Measurements from ENCODE around the gene ABCC4.

The ABCC4 gene, protein sequence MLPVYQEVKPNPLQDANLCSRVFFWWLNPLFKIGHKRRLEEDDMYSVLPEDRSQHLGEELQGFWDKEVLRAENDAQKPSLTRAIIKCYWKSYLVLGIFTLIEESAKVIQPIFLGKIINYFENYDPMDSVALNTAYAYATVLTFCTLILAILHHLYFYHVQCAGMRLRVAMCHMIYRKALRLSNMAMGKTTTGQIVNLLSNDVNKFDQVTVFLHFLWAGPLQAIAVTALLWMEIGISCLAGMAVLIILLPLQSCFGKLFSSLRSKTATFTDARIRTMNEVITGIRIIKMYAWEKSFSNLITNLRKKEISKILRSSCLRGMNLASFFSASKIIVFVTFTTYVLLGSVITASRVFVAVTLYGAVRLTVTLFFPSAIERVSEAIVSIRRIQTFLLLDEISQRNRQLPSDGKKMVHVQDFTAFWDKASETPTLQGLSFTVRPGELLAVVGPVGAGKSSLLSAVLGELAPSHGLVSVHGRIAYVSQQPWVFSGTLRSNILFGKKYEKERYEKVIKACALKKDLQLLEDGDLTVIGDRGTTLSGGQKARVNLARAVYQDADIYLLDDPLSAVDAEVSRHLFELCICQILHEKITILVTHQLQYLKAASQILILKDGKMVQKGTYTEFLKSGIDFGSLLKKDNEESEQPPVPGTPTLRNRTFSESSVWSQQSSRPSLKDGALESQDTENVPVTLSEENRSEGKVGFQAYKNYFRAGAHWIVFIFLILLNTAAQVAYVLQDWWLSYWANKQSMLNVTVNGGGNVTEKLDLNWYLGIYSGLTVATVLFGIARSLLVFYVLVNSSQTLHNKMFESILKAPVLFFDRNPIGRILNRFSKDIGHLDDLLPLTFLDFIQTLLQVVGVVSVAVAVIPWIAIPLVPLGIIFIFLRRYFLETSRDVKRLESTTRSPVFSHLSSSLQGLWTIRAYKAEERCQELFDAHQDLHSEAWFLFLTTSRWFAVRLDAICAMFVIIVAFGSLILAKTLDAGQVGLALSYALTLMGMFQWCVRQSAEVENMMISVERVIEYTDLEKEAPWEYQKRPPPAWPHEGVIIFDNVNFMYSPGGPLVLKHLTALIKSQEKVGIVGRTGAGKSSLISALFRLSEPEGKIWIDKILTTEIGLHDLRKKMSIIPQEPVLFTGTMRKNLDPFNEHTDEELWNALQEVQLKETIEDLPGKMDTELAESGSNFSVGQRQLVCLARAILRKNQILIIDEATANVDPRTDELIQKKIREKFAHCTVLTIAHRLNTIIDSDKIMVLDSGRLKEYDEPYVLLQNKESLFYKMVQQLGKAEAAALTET (N-terminal part only)

DNA sequence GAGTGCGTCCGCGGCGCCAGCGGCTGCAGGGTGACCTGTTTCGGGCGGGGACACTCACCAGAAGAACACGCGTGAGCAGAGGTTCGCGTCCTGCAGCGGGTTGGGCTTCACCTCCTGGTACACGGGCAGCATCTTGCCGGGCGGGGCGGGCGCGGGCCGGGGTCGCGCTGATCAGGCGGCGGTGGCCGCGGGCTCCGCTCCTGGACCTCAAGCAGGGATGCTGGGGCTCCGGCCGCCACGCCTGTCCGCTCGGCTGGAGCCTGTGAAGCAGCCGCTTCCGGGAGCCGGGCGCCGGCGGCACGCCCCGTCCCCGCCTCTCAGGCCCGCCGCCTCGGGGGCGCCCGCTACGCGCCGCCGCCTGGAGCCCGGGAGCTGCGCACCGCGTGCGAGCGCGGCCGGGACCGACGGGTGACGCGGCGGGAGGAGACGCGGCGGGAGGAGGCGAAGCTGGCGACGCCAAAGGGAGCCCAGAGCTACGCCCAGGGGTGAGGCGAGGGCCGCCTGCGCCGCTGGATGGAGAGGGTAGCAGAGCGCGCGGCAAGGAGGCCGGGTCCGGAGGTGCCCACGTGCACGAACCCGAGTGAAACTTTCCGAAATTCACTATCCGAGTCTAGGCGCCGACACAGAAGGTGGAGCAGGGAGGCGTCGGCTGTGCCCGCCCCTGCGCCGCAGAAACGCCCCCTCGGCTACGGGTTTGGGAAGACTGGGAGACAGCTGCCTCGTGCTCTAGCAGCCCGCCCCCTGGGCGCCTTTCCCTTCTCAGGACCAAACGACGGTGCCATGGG, at the start of gene ABCC4:
ABCC4 (minus strand) TSS at position 269 of the 785 bp plus-strand sequence; CDS start at position 132, 137 bp downstream.
- peak; percentile 38 to 77 for DNase-seq

DNA sequence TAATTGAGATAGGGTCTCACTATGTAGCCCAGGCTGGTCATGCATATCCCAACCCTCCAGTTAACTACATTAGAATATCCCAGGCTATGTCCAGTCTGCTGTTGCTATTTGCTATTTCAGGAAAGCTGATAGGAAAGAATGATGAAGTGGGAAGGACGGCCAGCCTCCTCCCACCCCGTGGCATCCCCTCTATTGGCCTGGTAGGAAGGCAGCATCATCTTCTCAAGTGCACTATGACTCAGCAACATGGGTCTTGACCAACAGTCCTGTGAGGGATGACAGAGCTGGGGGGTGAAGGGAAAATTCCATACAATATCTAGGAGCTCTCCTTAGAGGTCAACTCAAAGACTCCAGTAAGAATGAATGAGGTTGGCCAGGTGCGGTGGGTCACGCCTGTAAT, 48.0 kb upstream of the ABCC4 start:
- DNase-seq, result no peak

DNA sequence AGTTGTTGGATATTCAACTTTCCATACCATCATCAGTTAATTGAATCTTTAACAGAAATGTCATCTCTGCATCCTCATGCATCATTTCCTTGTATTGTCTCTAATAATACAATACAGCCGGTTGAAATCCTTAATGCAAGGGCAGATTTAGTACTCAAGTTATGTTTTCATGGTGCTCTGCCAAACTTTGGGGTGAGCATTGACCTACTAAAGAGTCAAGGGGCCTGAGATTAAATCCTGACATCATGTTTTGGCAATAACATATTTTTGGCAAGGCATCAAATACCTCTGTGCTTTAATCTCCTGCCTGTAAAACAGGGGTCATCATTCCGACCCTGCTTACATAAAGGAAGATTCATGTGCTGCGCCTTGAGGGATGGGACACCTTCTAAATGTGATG, 42.7 kb upstream of the ABCC4 start:
- no peak for DNase-seq

DNA sequence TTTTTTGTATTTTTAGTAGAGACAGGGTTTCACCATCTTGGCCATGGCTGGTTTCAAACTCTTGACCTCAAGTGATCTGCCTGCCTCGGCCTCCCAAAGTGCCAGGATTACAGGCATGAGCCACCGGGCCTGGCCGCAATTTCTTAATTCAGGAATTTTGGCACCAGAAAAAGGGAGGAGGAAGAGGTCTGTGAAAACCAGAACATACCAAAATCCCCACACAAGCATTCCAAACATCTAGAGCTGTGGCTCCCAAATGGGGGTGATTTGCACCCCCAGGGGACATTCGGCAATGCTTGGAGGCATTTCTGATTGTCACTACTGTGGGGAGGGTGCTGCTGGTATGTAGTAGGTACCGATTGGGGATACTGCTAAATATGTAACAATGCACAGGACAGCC, 40.2 kb upstream of the ABCC4 start:
- no peak for DNase-seq

DNA sequence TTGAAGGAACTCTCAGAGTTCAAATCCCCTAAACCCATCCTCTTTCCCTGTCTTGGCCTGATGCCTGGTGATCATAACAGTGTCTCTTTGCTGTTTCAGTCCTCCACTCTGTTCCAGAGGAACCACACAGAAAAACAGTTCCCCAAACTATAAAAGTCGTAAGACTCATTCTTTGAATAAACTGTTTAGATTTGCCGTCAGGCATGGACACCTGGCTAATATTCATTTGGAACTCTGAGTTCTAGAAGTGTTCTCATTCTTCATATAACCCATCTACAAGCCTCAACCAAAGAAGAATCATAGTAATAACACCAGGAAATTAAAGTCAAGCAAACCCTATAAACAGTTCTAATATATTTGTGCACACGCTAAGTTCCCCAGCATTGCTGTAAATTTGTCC, 37.7 kb upstream of the ABCC4 start:
- no peak for DNase-seq

DNA sequence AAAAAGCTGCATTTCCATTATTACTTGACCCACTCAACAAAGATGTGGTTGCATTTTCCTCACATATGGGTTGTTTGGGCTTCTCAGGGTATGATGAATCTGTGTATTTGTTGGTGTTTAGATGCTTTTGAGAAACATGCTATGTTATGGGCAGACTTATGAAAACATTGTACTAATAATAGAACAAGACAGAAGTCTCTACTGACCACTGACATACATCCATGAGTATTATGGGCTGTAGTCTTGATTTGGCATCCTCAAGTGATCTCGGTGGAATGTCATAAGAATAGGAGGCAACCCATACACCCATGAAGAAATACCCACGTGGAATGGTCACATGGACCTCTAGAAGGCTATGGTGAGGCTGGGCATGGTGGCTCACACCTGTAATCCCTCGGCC, 36.3 kb upstream of the ABCC4 start:
- no peak for DNase-seq

DNA sequence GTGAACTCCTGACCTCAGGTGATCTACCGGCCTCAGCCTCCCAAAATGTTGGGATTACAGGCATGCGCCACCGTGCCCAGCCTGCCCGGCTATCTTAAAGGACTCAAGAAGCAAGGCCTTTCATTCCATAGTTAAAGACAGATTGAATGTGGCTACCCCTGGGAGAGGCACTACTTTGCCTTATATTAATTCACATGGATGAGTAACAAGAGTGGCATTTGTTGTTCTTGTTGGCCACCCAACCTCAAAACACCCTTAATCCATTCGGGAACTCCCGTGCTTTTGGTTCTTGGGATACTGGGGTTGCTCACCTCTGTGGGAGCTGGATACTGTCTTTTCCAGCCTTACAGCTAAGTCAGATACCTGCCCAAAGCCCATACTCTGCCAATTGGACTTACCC, 34.4 kb upstream of the ABCC4 start:
- no peak for DNase-seq

DNA sequence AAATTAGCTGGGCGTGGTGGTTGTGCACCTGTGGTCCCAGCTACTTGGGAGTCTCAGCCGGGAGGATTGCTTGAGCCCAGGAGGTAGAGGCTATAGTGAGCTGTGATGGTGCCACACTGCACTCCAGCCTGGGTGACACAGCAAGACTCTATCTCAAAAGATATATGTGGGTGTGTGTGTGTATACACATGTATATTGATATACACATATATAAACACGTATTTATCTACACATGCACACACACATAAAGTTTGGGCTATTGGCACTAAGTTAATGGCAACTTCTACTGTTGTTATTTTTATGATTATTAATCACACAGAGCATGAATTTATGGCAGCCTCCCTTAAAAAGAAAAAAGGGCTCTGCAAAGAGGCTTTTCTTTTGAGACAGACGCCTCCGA, 27.1 kb upstream of the ABCC4 start:
- no peak for DNase-seq

DNA sequence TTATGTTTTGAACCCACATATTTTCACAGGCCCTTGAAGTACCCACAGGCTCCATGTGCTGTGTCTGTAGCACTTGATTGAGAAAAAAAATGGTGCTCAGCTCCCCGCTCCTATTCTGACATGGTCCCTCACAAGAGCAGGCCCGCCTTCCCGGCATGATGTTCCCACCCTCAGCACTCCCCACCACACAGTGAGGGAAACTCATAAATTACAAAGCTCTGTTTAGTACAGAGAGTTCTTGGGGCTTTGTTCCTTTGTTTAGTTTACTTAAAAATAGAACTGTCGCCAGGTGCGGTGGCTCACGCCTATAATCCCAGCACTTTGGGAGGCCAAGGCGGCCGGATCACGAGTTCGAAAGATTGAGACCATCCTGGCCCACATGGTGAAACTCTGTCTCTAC, 25.9 kb upstream of the ABCC4 start:
- no peak for DNase-seq

DNA sequence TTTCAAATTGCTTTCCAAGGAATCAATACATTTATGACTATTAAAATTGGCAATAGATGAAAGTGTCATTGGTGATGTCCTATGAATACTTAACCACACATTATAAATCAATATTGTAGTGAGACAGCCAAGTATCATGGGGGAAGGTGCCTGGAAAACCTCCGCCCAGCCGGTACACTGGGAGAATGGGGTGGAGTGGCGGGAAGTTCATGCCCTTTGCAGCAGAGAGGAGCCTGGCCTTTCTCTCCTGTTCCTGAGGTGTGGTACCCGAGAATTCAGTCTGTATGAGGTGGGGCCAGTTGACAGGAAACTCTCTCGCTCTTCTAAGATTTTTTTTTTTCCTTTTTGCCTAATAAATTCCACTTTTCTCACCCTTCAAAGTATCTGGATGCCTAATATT, 25.4 kb upstream of the ABCC4 start:
- no peak for DNase-seq

DNA sequence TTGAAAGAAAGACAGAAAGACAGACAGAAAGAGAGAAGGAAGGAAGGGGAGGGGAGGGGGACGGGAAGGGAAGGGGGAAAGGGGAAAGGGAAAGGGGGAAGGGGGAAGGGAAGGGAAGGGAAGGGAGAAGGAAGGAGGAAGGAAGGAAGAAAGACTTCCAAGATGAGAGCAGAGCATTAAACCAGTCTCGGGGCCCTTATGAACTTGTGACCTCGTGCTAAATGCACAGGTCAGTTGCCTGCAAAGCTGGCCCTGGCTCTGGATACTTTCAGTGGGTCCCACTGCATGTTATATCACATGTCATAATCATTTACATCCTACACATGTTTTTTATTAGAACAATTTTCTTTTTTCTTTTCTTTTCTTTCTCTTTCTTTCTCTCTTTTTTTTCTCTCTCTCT, 24.2 kb upstream of the ABCC4 start:
- DNase-seq, result no peak

DNA sequence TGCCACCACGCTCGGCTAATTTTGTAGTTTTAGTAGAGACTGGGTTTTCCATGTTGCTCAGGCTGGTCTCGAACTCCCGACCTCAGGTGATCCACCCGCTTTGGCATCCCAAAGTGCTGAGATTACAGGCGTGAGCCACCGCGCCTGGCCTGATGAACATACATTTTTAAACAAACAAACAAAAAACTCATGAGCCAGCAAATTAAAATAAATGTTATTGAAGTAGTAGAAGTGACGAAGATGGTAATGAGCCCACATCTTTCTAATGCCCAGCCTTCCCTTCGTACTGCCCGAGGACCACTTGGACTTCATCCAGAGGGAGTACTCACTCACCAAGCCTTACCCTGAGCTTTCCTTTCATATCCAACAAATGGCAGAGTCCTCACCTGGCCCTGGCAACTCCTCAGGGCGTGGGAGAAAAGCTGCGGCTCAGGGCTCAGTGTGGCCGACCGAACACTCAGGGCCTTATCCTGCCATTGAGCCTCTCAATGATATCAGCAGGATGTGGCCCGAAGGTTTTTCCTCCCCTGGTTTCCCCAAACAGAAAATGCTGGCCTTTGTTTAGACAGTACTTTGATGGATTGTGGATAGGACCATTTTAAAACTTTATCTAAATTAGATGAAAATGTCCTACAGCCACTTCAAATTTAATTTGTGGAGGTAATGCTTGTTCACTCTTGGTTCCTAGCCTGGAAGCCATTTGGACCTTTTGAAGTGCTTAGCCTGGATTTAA, 22.8 kb upstream of the ABCC4 start:
- DNase-seq, result no peak

DNA sequence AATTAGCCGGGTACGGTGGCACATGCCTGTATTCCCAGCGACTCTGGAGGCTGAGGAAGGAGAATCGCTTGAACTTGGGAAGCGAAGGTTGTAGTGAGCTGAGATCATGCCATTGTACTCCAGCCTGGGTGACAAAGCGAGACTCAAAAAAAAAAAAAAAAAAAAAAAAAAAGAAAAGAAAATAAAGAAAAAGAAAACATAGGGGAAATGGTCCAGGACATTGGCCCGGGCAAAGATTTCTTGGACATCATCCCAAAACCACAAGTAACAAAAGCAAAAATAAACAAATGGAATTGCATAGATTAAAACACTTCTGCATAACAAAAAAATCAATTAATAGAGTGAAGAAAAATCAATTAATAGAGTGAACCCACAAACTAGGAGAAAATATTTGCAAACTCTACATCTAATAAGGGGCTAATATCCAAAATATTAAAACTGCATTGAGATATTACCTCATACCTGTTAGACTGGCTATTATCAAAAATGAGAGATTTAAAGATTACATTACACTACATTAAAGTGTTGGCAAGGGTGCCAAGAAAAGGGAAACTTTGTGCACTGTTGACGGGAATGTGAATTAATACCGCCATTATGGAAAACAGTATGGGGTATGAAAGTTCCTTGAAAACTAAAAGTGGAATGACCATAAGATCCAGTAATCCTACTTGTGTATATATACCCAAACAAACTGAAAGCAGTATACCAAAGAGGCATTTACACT, 18.5 kb upstream of the ABCC4 start:
- no peak for DNase-seq

DNA sequence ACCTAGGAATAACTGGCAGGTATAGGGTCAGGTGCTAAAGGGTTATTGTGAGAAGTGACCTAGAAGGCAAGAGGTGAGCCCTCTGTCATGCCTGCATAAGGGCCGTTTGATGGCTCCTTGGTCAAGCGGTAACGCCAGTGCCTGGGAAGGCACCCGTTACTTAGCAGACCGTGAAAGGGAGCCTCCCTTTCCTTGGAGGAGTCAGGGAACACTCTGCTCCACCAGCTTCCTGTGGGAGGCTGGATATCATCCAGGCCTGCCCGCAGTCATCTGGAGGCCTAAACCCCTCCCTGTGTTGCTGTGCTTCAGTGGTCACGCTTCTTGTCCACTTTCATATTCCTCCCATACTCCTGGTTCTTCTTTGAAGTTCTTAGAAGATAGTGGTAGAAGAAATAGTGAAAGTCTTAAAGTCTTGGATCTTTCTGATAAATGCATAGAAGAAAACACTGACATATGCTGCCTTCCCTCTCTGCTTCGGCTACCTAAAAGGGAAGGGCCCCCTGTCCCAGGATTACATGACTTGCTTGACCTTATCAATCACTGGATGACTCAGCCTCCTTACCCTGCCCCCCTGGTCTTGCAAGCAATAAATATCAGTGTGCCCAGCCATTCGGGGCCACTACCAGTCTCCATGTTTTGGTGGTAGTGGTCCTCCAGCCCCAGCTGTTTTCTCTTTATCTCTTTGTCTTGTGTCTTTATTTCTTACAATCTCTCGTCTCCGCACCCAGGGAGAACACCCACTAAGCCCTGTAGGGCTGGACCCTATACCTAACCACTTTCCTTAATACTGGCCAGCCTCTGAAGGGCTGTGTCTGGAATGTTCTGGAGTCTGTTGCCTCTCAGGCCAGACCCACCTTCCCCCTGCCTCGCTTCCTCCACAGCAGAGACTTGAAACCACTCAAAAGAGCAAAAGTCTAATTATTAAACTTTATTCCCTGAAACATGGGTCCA, 16.1 kb upstream of the ABCC4 start:
- DNase-seq, result no peak

DNA sequence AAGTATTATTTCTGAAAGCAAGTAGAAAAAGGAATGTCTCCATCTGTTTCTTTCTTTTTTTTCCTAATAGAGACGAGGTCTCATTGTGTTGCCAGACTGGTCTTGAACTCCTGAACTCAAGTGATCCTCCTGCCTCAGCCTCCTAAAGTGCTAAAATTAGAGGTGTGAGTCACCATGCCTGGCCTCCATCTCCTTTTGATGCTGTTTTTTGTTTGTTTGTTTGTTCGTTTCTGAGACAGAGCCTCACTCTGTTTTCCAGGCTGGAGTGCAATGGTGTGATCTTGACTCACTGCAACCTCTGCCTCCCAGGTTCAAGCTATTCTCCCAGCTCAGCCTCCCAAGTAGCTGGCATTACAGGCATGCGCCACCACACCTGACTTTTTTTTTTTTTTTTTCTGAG, 14.5 kb upstream of the ABCC4 start:
- DNase-seq, result no peak

DNA sequence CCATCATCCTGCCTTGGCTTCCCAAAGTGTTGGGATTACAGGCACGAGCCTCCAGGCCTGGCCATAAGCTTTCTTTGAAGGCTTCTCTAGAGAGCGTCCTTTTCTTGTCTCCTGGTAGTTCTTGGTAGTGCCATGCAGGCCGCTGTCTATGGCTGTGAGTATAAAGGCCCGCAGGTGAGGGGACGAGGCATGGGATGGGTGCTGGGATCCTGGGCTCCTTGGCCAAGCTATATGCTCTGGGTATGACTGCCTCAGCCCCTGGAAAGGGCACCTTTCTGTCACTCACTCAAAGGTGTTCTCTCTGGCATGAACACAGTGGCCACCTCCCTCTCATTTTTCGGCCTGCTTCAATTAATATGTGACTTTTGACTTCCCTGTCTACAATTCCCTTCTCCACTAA, 6.3 kb upstream of the ABCC4 start:
- no peak for DNase-seq

DNA sequence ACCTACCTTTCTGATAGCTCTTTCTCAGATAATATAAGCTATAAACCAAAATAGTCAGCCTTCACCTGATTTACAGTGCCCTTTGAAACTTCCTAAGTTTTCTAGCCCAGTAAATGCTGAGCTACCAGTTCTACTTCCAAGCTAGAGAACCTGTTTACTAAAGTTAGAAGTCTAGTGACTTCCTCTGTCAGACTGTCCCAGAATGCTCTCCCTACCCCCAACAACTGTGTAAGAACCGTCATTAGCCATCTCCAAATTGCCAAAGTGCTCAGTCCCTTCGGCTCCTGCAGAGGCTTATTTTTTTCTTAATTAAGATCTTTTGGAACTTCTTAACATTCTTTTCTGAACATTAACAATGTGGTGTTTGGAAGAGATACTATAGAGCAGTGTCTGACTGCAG, 3.2 kb upstream of the ABCC4 start:
- DNase-seq, result no peak

DNA sequence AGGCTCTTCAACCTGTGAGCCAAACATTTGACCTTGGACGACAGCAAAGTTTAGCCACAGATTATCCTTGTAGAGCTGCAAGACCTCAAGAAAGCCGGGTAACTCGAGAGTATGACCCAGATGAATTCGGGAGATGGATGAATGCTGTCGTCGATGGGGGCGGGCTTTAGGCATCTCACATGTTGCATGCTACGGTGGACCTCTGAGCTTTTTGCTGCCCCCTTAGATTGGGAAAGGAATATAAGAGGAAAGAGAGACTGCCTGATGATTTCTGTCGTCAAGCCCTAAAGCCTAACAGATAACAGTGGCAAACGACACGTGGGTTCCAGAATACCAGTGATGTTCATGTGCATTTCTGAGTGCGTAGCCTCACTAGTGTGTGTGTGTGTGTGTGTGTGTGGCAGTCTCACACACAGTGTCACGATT, 730 bp upstream of the ABCC4 start:
- DNase-seq, result no peak

DNA sequence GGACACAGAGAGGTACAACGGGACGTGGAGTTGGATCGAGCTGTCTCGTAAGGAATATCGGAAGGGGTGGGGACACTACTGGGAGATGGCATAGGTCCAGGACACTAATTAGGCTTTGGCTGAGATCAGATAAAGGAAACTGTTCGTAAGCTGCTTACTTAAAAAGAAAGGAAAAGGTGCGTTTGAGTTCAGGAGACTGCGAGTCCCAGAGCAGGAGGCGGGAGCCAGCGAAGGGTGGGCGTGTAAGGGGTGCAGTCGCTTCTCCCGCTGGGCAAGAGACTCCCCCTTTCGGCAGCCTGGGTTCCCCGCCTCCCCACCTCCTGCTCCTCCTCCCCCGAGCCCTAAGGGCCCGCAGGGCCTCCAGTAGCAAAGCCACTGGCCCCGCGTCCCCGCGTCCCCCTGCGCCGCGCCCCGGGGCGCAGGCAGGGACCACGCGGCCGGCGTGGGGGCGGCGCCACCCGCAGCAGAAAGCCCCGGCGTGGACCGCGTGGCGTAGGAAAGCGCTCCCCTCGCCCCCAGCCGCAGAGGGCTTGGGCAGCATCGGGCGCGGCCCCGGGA, 547 bp downstream of the ABCC4 start:
- DNase-seq, result peak; percentile 80 to 85

Data from NCI-H524 (cell line).